Prostate gland (tissue), 2 donors: ENCODE data around the gene ESF1. TPM values are rescaled to one million over a fixed set of nuclear protein-coding genes. Genes with fewer than 3 reads are reported as not detected.

Experiments
- DNase-seq: peaks from one replicate; pipeline ENCODE4 v3.0.0-alpha.2; 2019; ENCODE audit warnings: low spot score
- H3K27ac ChIP-seq, 2 donors: fragments of 200-600 bp; sonication (generic); 2 replicates each; pipeline ENCODE4 v1.5.1; 2017 to 2019
- H3K27me3 ChIP-seq: fragments of 200-600 bp; sonication (generic); replicated peaks from 2 replicates; pipeline ENCODE4 v1.5.1; 2019; ENCODE audit not compliant: insufficient read depth
- H3K36me3 ChIP-seq, 2 donors: fragments of 200-600 bp; sonication (generic); 1 replicate in 1 of 2; 2 replicates in 1 of 2; pipeline versions ENCODE4 v1.5.1 to v1.8.1; 2017 to 2019
- H3K4me1 ChIP-seq: fragments of 200-600 bp; sonication (generic); replicated peaks from 2 replicates; pipeline ENCODE4 v1.5.1; 2019
- H3K4me3 ChIP-seq, 2 donors: fragments of 200-600 bp; sonication (generic); 2 replicates each; pipeline ENCODE4 v1.5.1; 2017 to 2019
- H3K9me3 ChIP-seq: fragments of 200-600 bp; sonication (generic); 2 replicates; pipeline ENCODE4 v1.5.1; 2017
- CTCF ChIP-seq, 4 experiments: fragments of 200-600 bp in 2 of 4; fragments of 450-650 bp in 2 of 4; sonication (generic) in 2 of 4; IDR thresholded peaks; 1 replicate in 3 of 4; 2 replicates in 1 of 4; pipeline ENCODE4 v1.5.1; 2016 to 2019; ENCODE audit warnings: antibody characterized with exemption in 4 of 4, mild to moderate bottlenecking in 2 of 4, moderate library complexity in 2 of 4
- POLR2A ChIP-seq: fragments of 450-650 bp; IDR thresholded peaks from one replicate; pipeline ENCODE4 v1.6.1; 2016; ENCODE audit warnings: antibody characterized with exemption, mild to moderate bottlenecking
- POLR2AphosphoS5 ChIP-seq: sonication (generic); formaldehyde crosslinking; IDR thresholded peaks from one replicate; pipeline ENCODE4 v1.6.1; 2017; ENCODE audit warnings: antibody characterized with exemption
- WGBS: methylation state at CpG from one replicate; pipeline ENCODE4 v1.1.5; 2018; 5-methylcytosine and 5-hydroxymethylcytosine counted together
- intact Hi-C: fragments of 100-400 bp; cut with DNase I; formaldehyde crosslinking; loops from one replicate; pipeline ENCODE4 v1.14.2; 2022
- total RNA-seq, 2 donors: library from RNA; depleted of rRNA; stranded (reverse); fragments of >200 nt; gene quantifications; one replicate each; pipeline ENCODE4 v1.1.0, GENCODE V29; 2016

ESF1 gene
- total RNA-seq, 2 donors from 2014 or later: 6.2 to 13.3 TPM

- Histone ChIP-seq H3K36me3 (no peaks in the 10 kb centered on the region), H3K4me1 (no peaks in the 10 kb centered on the region), H3K27ac (no peak overlapping the region), H3K4me3 (no peak overlapping the region), H3K27me3 (no peaks in the 10 kb centered on the region), H3K9me3 (no peaks in the 10 kb centered on the region)
- DNase-seq: no peak
- TF ChIP-seq POLR2AphosphoS5: no peak
- WGBS: 95% methylated on average over 1 of the region's 1 CpG
- intact Hi-C loops: no loop called here
Observed at GRCh38 chr20:13793001-13793400, 8.3 kb upstream of the ESF1 start.

DNA sequence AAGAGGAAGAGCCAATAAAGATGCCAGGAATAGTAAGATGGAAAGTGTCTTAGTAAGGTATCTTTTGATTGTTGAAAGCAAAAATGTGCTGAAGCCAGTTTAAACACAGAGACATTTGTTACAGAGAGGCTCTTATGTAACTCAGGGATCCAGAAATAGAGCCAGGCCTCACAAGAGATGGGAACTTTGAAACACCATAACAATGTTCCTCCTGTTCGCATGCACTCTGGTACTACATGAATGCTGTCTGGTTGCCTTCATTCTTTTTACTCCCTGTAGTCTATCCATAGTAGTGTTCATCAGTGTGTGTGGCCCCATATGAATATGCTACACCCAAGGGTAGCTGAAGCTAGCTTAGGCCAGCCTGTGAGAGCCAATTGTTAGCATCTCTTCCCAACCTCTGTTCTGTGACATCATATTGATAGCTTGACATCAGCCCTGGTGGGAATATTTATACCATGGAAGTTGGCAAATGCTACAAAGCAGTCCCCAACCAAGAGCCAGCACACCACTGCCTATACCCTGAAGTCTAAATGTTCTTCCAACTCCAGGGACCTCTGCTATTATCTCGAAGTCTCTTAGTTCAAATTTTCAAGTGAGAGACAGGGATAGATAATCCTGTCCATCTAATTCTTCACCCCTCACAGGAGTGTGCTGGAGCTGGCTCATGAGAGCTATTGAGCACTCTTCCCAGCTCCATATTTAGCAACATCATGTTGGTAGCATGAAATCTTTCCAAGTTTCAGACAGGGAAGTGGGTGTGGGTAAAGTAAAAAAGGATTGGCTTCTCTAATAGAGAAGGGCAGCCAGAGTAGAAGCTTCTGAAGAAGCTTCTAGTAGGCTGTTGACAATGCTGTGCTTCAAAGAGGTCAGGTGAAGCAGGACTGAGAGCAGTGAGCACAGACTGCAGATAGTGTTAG is 7.1 kb upstream of the ESF1 start:
- H3K36me3 ChIP-seq: no peaks in the 10 kb centered on the region
- DNase-seq: no peak
- H3K27ac ChIP-seq: no peak overlapping the region
- intact Hi-C loops: no loop called here
- H3K9me3 ChIP-seq: no peaks in the 10 kb centered on the region
- WGBS: 97% methylated on average over 2 of the region's 2 CpGs
- no peaks in the 10 kb centered on the region for H3K27me3 ChIP-seq
- H3K4me3 ChIP-seq: no peak overlapping the region
- TF ChIP-seq POLR2AphosphoS5 (no peak), CTCF (IDR thresholded peaks at IDR 0.05) (no peak), POLR2A (no peak)
- H3K4me1 ChIP-seq: no peaks in the 10 kb centered on the region

GRCh38 chr20:13790708-13791107 is 6.0 kb upstream of the ESF1 start:
- intact Hi-C loops: no loop called here
- H3K36me3 ChIP-seq: no peaks in the 10 kb centered on the region
- H3K27ac ChIP-seq: no peak overlapping the region
- WGBS: 80% methylated on average over 2 of the region's 2 CpGs
- H3K4me1 ChIP-seq: peaks cover 4% of the 10 kb centered on the region
- no peaks in the 10 kb centered on the region for H3K27me3 ChIP-seq
- H3K4me3 ChIP-seq: no peak overlapping the region
- TF ChIP-seq CTCF (IDR thresholded peaks at IDR 0.05): no peak
- no peak for TF ChIP-seq POLR2A
- TF ChIP-seq POLR2AphosphoS5: no peak
- no peak for DNase-seq
- H3K9me3 ChIP-seq: no peaks in the 10 kb centered on the region

DNA sequence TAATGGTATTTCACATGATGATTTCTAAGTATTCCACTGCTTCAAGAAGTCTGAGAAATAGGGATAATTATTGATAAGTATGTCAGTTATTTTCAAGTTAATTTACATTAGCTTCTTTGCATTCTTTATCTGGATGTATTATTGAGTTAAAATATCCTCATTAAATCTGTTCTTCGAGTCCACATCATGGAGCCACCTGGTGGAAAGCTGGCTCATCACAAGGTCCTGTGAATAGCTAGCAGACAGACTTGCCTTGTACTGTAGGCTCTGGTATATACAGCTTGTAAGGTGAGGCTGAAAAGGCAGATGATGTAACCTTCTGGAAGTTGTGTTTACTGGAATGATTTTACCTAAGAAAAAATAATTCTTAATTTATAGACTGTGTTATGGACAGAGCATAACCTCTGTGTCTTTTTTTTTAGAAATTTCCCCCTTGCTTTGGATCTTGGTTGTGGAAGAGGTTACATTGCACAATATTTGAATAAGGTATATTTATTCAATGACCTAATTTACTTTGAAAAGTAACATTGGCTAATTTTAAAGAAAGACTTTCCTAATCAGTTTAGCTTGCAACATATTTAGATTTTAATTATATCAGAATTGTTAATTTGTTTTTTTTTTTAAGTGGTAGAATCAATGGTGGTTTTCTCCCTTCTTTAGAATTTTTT is 3.6 kb upstream of the ESF1 start:
- Histone ChIP-seq H3K36me3 (no peaks in the 10 kb centered on the region), H3K4me1 (peaks cover 4% of the 10 kb centered on the region), H3K27me3 (no peaks in the 10 kb centered on the region), H3K27ac (no peak overlapping the region), H3K4me3 (no peak overlapping the region), H3K9me3 (no peaks in the 10 kb centered on the region)
- peak; percentile 12 for DNase-seq
- TF ChIP-seq POLR2AphosphoS5 (peak; percentile 7), POLR2A (no peak), CTCF (IDR thresholded peaks at IDR 0.05) (peak in 3 of 4 experiments; percentile 23 to 42 (median 32))
- WGBS: 8% methylated on average over 1 of the region's 1 CpG
- intact Hi-C loops: no loop called here

GRCh38 chr20:13786143-13786828 is 1.6 kb upstream of the ESF1 start:
- intact Hi-C loops: no loop called here
- Histone ChIP-seq H3K27ac (no peak overlapping the region), H3K27me3 (no peaks in the 10 kb centered on the region), H3K9me3 (no peaks in the 10 kb centered on the region), H3K4me3 (peak overlapping the region in 1 of 2 donors; percentile 80), H3K4me1 (peaks cover 4% of the 10 kb centered on the region), H3K36me3 (no peaks in the 10 kb centered on the region)
- TF ChIP-seq POLR2A: no peak
- TF ChIP-seq CTCF (IDR thresholded peaks at IDR 0.05): no peak
- no peak for TF ChIP-seq POLR2AphosphoS5
- 44% methylated on average over 8 of the region's 8 CpGs for WGBS
- DNase-seq: no peak
